Activated CD8-positive, alpha-beta memory T cell treated with anti-CD3 and anti-CD28 coated beads for 48 hours (primary cell): Measurements from ENCODE around the gene AAGAB.
"Not testable (repeated sequence)": the region's sequence is repeated elsewhere in the genome, so short reads cannot be mapped to it uniquely, and the experiment has no call there.

Source experiments
- DNase-seq, 3 experiments: peaks; one replicate each; pipeline ENCODE4 v3.0.0-alpha.2; 2020; ENCODE audit warnings: low read depth in 2 of 3, low spot score in 2 of 3

Gene AAGAB, protein sequence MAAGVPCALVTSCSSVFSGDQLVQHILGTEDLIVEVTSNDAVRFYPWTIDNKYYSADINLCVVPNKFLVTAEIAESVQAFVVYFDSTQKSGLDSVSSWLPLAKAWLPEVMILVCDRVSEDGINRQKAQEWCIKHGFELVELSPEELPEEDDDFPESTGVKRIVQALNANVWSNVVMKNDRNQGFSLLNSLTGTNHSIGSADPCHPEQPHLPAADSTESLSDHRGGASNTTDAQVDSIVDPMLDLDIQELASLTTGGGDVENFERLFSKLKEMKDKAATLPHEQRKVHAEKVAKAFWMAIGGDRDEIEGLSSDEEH

DNA sequence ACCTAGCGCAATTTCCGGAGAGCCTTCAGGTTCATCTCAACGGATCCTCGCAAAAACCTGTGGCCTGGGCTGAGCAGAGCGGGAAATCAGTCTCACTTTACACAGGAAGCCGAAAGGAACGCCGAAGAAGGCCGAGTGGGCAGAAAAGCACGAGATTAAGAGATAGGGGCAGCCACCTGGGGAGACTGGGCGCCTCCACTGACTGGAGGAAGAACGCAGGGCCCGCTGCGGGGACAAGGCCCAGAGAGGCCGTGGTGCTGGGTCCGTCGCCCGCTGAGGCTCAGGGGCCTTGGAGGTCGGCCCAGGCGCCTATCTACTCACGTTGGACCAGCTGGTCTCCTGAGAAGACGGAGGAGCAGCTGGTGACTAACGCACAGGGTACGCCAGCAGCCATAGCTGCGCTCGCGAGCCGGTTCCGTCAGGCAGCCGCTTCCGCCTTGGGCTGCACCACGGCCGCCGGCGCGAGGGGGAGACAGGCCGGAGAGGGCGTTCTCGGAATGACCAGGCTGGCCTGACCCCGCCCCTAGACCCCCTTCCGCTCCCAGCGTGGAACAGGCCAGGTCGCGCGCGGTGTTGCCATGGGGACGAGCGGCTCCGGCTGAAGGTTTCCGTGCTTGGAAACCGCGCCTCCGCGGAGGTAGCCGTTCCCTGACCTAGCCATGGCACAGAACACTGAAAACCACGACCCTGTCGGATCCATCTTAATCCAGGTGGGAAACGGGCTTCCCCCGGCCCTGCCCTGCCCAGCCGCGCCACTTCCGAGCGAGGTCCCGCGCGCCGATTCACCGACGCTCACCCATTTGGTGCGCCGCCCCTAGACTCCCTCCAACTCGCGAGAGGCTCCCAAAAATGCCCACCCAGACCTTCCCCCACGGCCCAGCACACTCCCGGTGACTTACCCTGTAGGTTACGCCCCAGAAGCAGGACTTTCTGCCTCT lies at the start of gene AAGAB, which contains the start of gene IQCH:
TSS of gene AAGAB (minus strand) at position 424 of the 938 bp plus-strand sequence. CDS start at position 394, 30 bp downstream.
TSS of gene IQCH (plus strand) at position 549 of the 938 bp plus-strand sequence. CDS start at position 660, 111 bp downstream.
- peak; percentile 93 to 99 (median 96) for DNase-seq

DNA sequence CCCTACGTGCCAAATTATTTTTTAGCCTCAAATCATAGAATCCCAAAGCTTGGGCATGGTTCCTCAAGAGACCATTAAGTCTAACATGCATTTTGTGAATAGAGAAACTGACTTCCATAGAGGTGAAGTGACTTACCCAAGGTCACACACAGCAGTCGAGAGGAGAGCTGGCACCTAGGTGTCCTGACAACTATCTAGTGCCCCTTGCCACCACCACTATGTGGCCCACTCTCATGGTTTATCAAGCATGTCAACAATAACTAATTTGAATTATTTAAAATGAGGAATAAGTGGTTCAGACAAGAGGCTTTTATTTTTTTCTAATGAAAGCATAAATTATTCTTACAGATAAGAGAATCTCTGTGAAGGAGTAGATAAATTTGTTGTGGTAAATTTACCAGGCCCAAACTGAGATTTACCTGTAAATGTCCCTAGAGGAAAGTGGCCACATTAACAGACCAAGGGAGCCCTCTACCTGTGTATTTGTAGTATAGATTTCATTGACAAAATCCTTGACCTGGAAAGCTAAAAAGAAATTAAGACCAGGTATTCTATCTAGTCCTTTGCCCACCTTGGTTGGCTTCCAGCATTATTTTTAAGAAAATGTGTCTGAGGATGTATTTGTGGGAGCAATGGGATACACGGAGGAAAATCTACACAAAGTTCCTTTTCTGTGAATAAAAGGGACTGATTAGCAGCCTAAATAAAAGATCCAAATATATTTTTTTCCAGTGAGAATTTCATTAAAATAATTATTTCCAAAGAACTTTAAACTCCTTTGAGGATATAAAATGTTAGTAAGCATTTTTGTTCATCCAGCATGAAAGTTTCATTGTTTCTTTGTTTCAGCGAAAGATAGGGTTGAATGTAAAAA lies 49.3 kb upstream of the AAGAB start:
- DNase-seq, result no peak

DNA sequence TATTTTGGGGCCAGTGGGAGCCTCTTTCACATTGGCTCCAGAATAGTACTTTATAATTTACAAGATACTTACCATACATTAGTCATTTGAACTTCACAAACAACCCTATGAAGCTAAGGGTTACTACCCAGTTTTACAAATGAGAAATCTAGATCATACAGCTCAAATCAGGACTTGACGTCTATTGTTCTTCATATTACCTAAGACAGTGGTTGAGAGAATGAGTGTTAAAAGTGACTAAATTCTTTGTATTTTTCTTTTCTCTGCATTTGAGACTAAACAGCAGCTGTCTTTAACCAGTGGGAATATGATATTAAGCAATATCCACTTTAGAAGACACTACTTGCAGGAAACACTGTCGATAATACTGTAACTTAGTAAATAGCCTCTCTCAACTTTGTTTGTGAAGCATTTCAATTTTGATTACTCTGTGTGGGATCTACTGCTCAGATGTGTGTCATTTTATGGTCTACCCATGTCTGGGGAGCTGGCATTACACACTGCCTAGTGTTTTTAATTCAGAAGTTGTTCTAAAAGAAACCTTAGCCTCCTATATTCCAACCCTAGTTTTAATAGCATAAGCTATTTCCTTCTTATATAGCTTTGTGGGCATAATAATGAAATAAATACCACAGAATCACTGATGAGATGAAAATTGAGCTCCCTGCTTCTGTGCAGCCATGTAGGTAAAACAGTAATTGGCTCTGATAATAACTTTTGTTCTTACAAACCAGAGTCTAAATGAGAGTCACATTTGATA lies 46.0 kb upstream of the AAGAB start:
- no peak for DNase-seq

DNA sequence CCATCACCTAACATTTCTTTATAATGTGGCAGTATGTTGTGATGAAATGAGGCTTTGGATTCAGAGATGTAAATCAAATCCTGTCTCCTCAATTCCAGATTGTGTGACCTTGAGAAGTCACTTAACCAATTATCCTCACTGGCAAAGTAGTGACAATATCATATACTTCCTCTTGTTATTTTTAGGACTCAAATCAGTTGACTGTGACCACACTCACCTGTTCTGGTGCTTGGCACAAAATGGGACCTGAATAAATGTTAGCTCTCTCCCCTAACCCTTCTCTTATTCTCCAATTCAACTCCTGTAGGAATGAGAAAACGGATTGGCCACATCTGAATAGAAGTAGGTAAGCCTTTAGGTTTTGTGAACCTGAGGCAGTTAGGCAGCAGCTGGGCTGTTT lies 42.2 kb upstream of the AAGAB start:
- no peak for DNase-seq

DNA sequence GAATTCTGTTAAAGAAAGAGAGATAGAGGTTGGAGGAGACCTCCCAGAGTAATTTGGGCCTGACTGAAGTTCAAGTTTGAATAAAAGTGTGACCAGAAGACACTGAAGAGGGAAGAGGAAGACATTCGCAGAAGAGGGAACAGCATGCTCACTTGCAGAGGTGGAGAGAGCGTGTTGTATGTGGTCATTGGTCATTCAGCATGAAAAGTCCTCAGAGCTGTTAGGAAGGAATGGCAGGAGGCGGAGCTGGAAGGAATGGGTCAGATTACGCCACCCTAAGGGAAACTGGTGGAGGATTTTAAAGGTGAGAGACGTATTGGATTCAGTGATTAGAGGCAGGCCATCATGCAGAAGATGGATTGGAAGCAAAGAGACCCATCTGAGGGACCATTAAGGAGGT lies 41.7 kb upstream of the AAGAB start:
- DNase-seq, result no peak

DNA sequence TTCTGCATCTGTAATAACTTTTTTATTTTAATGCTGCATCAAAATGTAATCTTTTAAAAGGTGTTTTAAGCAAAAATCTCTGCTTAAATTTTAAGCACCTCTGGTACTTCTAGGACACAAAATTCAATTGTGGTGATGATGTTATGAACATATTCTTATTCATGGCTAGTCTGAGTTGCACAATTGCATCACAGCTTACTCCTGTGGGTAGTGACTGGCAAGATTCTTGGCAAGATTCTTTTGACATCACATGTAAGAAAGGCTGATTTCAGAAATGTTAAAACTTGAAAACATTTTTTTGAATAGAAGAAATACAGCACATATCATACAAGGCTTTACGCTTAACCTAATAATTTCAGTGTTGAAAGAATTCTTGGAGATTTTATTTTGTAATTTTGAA lies 35.9 kb upstream of the AAGAB start:
- DNase-seq, result no peak

DNA sequence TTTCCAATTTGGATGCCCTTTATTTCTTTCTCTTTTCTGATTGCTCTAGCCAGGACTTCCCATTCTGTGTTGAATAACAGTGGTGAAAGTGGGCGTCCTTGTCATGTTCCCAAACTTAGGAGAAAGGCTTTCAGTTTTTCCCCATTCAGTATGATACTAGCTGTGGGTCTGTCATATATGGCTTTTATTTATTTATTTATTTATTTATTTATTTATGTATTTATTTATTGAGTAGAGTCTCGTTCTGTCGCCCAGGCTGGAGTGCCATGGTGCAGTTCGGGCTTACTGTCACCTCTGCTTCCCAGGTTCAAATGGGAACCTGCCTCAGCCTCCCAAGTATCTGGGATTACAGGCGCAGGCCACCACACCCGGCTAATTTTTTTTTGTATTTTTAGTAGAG lies 31.9 kb upstream of the AAGAB start:
- not testable (repeated sequence) for DNase-seq

DNA sequence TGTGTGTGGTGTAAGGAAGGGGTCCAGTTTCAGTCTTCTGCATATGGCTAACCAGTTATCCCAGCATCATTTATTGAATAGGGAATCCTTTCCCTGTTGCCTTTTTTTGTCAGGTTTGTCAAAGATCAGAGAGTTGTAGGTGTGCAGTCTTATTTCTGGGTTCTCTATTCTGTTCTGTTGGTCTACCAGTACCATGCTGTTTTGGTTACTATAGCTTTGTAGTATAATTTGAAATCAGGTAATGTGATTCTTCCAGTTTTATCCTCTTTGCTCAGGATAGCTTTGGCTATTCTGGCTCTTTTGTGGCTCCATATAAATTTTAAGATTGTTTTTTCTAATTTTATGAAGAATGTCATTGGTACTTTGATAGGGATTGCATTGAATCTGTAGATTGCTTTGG lies 31.2 kb upstream of the AAGAB start:
- DNase-seq, result not testable (repeated sequence)

DNA sequence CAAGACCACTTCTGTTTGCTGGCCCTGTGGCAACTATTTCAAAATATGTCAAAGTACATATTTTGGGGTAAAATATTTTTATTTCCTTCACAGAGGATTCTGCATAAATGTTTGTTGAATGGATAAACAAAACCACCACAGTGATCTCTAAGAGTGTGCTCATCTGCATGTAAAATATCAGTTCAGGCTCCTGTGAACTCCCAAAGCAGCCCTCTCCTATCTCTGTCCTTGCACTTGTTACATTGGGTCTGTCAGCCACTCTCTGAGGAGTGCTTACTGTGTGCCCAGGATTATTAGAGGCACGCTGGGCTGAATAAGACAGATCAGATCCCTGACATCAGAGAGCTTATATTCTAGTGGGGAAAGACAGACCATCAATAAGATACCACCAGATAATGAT lies 27.3 kb upstream of the AAGAB start:
- DNase-seq, result no peak

DNA sequence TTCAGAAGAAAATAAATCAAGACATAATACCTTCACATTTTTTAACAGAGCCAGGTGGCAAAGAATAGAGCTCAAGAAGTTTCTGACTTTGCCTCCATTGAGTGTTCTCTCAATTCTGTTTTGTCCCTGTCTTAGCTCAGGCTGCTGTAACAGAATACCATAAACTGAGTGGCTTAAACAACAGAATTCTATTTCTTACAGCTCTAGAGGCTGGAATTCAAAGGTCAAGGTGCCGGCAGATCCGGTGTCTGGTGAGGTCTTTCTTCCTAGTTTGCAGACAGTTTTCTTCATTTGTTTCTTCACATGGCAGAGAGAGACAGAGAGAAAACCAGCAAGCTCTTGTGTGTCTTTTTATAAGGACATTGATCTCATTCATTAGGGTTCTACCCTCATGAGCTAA lies 25.8 kb upstream of the AAGAB start:
- DNase-seq, result no peak

DNA sequence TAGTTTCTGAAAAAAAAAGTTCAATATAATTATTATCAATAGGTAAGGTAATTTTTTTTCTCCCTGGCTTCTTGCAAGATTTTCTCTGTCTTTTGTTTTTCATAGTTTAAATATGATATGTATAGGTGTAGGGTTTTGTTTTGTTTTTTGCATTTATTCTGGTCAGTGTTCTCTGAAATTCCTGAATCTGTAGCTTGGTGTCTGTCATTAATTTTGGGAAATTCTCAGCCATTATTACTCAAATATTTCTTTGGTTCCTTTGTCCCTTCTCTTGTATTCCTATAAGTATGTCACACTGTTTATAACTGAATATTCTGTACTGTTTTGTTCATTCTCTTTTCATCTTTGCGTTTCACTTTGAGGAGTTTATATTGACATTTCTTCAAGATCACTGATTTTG lies 22.2 kb upstream of the AAGAB start:
- DNase-seq, result no peak

DNA sequence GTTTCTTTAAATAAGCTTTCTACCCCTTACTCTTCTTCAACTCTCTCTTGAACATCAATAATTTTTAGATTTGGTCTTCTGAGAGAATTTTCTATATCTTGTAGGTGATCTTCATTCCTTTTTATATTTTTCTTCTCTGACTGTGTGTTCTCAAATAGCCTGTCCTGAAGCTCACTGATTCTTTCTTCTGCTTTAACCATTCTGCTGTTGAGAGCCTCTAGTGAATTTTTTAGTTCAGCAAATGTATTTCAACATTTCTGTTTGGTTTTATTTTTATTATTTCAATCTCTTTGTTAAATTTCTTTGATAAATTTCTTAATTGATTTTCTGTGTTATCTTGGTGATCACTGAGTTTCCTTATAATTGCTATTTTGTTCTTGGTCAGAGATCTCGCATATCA lies 19.8 kb upstream of the AAGAB start:
- no peak for DNase-seq

DNA sequence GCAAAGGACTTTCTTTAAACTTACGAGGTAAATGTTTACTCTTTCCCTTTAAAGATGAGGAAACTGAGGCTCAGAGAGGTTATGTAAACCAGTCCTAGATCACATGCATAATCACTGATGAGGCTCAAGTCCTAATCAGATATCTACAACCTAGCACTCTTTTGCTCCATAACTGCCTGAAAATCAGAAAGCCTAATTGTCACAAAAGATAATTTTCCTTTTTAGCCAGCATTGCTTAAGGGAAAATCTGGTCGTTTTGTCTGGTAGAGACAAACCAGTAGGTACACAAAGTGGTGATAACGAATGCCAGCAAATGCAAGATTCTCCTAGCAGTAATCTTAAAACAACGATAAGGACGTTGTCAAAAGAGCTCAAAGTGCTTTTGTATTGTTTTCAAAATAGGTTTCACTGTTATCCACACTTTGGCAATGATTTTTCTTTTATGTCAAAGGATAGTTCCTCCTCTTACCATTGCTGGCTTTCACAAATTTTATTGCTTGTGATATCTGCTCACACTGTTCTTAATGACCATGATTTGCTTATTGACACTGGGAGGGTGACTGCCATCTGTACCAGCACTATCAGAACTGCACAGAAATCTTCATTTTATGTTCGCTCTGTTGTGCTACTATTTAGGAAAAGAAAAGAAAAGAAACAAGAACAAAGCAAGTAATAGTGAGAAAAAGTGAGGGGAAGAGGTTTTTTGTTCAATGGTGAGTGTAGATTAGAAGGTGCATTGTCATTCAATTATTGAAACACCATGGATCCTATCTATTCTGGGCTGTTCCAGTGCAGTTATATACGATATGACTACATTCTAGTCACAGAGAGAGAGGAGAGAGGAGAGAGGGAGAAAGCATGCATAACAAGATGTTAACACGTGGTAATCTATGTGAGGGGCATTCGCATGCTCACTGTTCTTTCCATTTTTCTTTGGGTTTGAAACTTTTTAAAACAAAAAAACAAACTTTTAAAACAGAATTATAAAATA lies 13.8 kb upstream of the AAGAB start:
- no peak for DNase-seq

DNA sequence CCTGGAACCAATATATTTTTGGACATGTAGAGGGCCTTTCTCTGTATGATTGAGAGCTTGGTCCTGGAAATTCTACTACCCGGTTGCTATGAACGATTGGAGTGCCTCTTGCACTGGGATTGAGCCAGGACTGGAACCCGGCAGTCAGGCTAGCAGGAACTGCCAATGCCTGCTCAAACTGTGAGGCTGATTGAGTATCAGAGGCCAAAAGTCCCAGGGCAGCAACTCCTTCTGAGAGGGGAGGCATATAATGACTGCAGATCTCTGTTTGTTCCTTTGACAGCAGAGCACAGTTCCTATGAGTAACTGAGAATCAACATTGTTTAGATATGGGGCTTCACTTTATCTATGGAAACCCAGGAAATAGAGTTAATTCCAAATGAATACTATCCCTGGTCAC lies 13.0 kb upstream of the AAGAB start:
- DNase-seq, result no peak

DNA sequence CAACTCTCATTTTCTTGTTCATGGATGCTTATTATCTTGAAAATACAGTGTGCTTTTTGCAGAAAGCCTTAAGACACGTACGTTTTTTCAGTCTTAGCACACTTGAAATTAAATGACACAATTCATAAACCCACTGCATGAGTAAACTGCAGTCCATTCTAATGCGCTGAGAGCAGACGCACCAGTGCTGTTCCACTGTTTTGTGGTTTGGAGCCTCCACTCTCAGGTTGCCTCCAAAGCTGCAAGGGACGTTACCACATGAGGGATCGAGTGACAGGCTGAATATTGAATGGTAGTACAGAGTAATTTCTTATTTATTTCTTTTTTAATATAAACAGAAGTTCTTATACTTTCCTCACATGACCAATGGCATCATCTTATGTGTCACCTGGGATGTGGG lies 12.4 kb upstream of the AAGAB start:
- DNase-seq, result no peak

DNA sequence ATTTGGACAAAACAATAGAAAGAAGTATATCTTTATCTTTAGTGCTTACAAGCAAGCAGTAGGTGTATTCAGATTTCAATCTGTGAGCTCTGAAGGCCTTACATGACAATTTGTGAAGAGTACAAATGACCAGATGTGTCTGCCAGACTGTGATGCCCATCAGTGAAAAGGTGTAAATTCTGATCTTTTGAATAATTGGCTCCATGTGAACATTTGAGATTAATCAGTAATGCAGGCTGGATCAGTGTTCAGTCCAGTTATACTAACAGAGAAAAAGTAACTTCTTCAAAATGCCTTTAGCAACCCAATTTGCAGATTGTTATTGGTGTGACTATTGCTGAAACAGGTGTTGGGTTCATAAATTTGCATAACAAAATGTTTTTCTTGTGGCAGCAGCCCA lies 5.3 kb upstream of the AAGAB start:
- no peak for DNase-seq

DNA sequence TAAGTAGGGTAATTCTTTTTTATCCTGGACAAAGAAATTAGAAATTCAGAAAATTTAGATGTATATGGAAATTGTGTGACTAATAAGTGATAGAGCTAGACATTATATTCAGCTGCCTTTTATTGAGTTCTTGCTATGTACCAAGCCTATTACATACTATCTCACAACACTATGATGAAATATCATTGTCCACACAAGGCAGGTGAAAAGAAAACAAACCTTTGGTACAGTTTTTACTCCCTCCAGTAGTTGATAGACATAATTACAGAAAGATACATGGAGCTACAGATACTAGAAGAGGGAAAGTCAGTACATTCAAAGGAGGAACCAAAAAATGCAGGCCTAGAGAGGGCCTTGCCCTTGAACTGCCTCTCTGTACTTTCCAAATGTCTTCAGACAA lies 4.9 kb upstream of the AAGAB start:
- DNase-seq, result no peak

DNA sequence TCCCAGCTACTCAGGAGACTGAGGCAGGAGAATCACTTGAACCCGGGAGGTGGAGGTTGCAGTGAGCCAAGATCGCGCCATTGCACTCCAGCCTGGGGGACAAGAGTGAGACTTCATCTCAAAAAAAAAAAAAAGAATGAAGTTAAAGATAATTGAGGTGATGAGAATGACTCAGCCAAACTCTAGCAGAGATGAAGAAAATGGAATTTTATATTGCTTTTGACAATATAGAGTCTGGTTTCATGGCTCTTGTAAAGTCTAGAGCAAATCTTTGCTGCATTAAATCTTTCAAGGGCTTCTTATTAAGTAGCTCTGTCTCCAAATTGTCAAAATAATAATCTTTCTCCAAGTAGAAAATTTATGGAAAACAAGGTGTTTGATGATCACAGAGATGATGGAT lies 4.0 kb upstream of the AAGAB start:
- DNase-seq, result not testable (repeated sequence)

DNA sequence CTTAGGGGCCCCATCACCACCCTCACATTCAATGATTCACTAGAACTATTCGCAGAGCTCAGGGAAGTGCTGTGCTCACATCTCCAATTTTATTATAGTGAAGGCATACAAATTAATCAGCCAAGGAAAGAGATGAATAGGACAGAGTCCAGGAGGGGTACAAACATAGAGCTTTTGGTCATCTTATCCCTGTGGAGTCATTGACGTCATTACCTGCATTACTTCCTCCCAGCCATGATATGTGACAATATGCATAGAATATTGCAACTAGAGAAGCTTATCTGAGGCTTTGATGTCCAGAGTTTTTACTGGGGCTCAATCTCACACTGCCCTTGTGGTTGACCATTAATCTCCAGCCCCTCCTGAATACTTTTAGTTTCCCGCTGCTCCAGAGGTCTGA lies 1.6 kb upstream of the AAGAB start:
- DNase-seq, result no peak
